NCI-H226 (cell line): ENCODE results near the gene CALN1.

Source experiments
- DNase-seq: peaks from one replicate; pipeline ENCODE4 v3.0.0-alpha.2; 2015

CALN1 gene

DNA sequence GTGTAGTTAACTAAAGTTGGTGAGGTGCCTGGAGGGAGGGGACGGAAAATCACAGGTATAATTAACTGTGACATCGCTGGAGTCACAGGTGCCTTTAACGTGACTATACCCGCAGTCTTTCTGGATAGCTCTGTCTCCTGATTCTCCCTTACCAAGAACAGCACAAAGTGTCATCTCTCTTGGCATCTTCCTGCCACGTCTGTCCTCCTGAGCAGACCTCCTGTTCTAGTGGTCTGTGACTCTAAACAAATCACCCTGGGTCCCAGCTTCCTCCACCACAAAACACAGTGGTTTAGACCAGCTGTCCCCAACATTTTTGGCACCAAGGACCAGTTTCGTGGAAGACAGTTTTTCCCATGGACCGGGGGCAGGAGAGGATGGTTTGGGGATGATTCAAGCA, 90.5 kb downstream of the CALN1 start:
- no peak for DNase-seq

DNA sequence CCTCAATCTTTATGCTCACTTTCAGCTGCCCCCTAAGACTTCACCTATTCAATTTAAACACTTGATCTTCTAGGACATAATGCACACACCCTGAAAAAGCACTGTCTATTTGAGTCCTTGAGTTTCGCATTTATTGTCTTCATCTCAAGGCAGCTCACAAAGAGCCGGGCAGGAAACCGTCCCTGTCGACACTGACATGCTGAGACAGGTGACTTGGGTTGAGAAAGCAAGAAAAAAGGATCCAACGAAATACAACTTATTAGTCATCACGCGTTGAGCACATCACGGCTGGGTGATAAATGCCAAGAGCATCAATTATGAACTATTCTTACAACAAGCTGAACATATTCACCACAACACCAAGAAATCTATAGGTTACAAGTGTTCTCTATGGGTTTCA, 91.1 kb downstream of the CALN1 start:
- DNase-seq = no peak

- DNase-seq = no peak
Measured at GRCh38 chr7:72317341-72317740, 94.8 kb downstream of the CALN1 start.

- DNase-seq = no peak
Measured at GRCh38 chr7:72316148-72316547, 96.0 kb downstream of the CALN1 start.

- DNase-seq = no peak
Measured at GRCh38 chr7:72313906-72314305, 98.2 kb downstream of the CALN1 start.

DNA sequence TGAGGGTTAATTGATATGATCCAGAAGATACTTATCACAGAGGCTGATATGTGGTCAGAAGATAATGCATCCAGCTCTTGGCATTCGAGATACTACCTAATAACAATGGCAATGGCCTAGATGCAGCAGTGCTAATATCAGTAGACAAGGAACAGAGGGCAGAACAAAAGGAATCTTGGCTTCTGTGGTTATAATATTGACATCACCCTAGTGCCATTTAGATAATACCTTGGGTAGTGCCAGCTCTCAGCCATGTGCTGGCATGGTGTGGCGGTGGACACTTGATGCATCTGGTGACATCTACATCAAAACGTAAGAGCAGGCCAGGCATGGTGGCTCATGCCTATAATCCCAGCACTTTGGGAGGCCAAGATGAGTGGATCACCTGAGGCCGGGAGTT, 101.8 kb downstream of the CALN1 start:
- DNase-seq = no peak

- DNase-seq = no peak
Measured at GRCh38 chr7:72309476-72309875, 102.7 kb downstream of the CALN1 start.

DNA sequence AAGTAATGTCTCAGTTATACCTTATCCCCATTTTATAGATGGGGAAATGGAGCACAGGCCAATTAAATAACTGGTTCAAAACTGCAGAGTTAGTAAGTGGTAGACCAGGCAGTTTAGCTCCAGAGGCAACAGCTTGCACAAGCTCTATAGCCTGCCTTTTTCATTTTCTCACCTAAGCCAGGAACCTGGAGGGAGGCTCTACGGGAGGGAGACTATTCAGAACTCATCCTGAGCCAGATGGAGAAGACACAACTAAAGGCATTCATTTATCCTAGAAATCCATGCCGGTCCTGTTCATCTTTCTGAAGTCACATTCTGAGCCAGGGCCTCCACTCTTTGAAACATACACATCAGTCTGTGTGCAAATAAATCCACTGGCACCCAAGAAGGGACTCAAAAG, 103.2 kb downstream of the CALN1 start:
- no peak for DNase-seq

- DNase-seq = no peak
Measured at GRCh38 chr7:72307566-72307965, 104.6 kb downstream of the CALN1 start.

GRCh38 chr7:72298912-72299311, 113.2 kb downstream of the CALN1 start:
- no peak for DNase-seq

DNA sequence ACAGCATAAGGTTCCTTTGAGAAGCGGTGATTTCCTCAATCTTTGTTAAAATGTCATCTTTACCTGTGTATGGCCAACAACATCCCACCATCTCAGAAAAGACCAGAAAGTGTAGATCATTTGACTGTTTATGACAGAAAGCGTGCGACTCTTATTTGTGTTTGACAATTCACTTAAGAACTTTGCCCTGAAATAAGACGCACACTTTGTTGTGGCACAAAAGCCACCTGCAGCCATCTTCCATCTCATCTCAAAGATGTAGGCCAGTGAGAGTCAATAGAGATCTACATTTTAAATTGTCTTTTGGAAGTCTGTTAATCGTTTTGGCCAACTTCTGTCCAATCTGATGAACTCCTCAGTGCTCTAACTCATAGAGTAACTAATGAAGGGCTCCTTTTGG, 114.0 kb downstream of the CALN1 start:
- DNase-seq = no peak

- DNase-seq = no peak
Measured at GRCh38 chr7:72297636-72298035, 114.5 kb downstream of the CALN1 start.

DNA sequence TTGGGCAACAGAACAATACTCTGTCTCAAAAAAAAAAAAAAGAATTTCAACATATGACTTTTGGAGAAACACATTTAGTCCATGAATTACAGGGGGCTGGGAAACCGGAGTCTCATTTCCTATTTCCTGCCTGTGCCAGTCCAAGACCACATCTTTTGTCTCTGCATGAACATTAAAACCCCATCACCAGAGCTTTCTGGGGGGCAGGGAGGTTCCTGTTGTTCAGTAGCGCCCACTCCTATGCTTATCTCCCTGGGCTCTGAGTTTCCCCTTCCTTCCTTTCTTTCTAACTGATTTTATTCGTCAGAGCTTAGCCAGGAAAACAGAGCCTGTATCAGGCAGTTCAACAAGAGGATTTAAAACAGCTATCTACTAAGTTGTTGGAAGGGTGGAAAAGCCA, 119.3 kb downstream of the CALN1 start:
- DNase-seq = no peak

DNA sequence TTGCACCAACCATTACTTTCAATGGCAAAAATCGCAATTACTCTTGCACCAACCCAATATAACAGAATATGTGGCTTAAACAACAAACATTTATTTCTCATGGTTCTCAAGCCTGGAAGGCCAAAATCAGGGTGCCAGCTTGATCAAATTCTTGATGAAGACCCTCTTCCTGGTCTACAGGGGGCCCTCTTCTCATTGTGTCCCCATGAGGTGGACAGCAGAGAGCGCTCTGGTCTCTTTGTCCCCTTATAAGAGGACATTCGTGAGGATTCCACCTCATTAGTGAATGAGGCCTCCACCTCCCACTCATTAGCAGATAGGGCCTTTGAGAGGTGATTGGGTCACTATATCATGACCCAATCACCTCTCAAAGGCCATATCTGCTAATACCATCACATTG, 120.0 kb downstream of the CALN1 start:
- no peak for DNase-seq

DNA sequence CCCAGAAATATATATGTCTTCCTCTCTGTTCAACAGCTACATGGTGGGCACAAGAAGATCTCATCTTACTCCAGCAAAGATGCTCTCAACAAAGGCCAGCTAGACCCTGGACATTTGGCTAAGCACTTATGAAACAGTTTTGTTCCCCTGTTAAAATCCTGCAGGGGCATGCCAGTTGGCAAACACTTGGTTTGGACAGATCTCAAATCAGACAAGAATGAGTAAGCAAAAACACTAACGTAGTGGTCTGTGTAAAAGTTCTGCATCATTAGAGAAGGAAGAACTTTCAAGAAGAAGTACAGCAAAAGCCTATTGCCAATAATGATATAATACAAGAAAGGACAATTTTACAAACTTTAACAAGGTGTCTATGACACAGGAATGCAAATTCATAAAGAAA, 125.6 kb downstream of the CALN1 start:
- no peak for DNase-seq

- DNase-seq = no peak
Measured at GRCh38 chr7:72283309-72283708, 128.8 kb downstream of the CALN1 start.

DNA sequence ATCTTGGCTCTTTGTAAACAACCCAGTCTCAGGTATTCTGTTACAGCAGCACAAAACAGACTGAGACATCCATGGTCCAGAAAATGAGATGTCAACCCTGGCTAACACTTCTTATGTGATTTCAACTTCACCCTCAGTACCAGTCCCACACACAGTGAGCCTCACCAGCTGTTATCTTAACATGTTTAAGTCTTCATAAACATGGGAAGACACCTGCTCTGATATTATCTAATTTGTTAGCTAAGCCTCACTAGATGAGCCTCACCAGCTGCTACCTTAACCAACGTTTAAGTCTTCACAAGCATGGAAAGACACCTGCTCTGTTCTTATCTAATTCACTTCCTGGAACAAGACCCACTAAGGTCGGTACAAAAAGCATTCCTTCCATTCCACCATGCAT, 130.8 kb downstream of the CALN1 start:
- no peak for DNase-seq

- no peak for DNase-seq
Measured at GRCh38 chr7:72279203-72279602, 132.9 kb downstream of the CALN1 start.

- no peak for DNase-seq
Measured at GRCh38 chr7:72278550-72278949, 133.6 kb downstream of the CALN1 start.

GRCh38 chr7:72275382-72276070, 136.6 kb downstream of the CALN1 start:
- DNase-seq = no peak

DNA sequence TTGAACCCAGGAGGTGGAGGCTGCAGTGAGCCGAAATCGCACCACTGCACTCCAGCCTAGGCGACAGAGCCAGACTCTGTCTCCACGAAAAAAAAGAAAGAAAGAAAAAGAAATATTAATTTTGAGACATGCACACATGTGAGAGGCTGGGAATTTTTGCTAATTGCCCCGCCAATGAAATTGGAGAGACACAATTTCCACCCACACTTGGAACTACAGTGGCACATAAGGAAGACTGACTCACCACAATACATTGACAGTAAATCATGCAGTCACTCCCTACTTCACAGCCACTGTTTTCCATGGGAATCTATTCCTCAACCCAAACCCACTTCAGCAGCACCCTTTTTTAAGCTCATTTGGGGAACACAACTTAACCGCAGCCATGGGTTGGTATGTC, 139.7 kb downstream of the CALN1 start:
- DNase-seq = no peak

- no peak for DNase-seq
Measured at GRCh38 chr7:72268796-72269195, 143.3 kb downstream of the CALN1 start.

DNA sequence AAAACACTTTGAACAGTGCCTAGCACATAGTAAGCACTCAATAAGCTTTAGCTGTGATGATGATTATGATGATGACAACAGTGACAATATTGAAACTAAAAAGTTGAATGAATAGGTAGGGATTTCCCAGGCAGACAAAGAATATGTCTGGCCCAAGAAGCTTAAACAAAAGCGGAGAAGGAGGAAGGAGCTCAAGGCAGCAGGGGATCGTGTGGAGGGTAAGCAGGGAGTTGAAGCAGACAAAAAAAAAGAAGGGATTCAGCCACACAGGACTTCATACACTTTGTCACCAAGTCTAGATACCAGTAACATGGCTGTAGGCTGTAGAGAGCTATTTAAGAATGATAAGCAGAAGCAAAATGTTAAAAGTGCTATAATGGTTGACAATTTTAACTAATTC, 144.0 kb downstream of the CALN1 start:
- no peak for DNase-seq

- no peak for DNase-seq
Measured at GRCh38 chr7:72267291-72267800, 144.8 kb downstream of the CALN1 start.

GRCh38 chr7:72266771-72267170, 145.4 kb downstream of the CALN1 start:
- DNase-seq = no peak
